OCI-M2 (cell line): ENCODE measurements around the gene PLCG1.
"Not testable (repeated sequence)": the region's sequence is repeated elsewhere in the genome, so short reads cannot be mapped to it uniquely, and the experiment has no call there.

ENCODE experiments used
- DNase-seq: peaks from one replicate; lab custom pipeline; 2025; ENCODE audit not compliant: unreplicated experiment; lab: John Stamatoyannopoulos, UW

PLCG1 gene

GRCh38 chr20:41136680-41137613 lies at the start of gene PLCG1:
PLCG1 (plus strand) TSS chr20:41137543; CDS start chr20:41137642, 99 bp downstream.
- peak; percentile 42 for DNase-seq

GRCh38 chr20:41087777-41088176 lies 49.6 kb upstream of the PLCG1 start:
- DNase-seq = no peak

- DNase-seq = no peak
Measured at GRCh38 chr20:41089555-41089954, 47.8 kb upstream of the PLCG1 start.

- DNase-seq = no peak
Measured at GRCh38 chr20:41091927-41092326, 45.4 kb upstream of the PLCG1 start.

GRCh38 chr20:41094353-41095055 lies 42.8 kb upstream of the PLCG1 start:
- DNase-seq = no peak

GRCh38 chr20:41095110-41095969 lies 42.0 kb upstream of the PLCG1 start:
- no peak for DNase-seq

- no peak for DNase-seq
Measured at GRCh38 chr20:41098703-41099250, 38.6 kb upstream of the PLCG1 start.

- DNase-seq = no peak
Measured at GRCh38 chr20:41100001-41100480, 37.3 kb upstream of the PLCG1 start.

- no peak for DNase-seq
Measured at GRCh38 chr20:41101660-41102059, 35.7 kb upstream of the PLCG1 start.

- DNase-seq = no peak
Measured at GRCh38 chr20:41108531-41108930, 28.8 kb upstream of the PLCG1 start.

GRCh38 chr20:41110012-41110411 lies 27.3 kb upstream of the PLCG1 start:
- DNase-seq = no peak

- DNase-seq = no peak
Measured at GRCh38 chr20:41110930-41111577, 26.3 kb upstream of the PLCG1 start.

GRCh38 chr20:41111578-41111951 lies 25.8 kb upstream of the PLCG1 start:
- DNase-seq = no peak

GRCh38 chr20:41116282-41116956 lies 20.9 kb upstream of the PLCG1 start:
- DNase-seq = peak; percentile 89

- DNase-seq = not testable (repeated sequence)
Measured at GRCh38 chr20:41118159-41118558, 19.2 kb upstream of the PLCG1 start.

- no peak for DNase-seq
Measured at GRCh38 chr20:41118632-41119031, 18.7 kb upstream of the PLCG1 start.

GRCh38 chr20:41119614-41120561 lies 17.5 kb upstream of the PLCG1 start:
- DNase-seq = no peak

GRCh38 chr20:41121399-41121798 lies 15.9 kb upstream of the PLCG1 start:
- DNase-seq = no peak

- DNase-seq = no peak
Measured at GRCh38 chr20:41123631-41124030, 13.7 kb upstream of the PLCG1 start.
